IMR-90 (cell line): Measurements from ENCODE around the gene EPB41L3. TPM values are rescaled to one million over a fixed set of nuclear protein-coding genes. Genes with fewer than 3 reads are reported as not detected.

Source experiments
- ATAC-seq: fragments of 200-7000 bp; cut with Tn5 transposase; 2 replicates; pipeline ENCODE4 v1.9.1; 2020; ENCODE audit warnings: low read depth, mild to moderate bottlenecking, moderate library complexity
- BruUV-seq: library from RNA; stranded (reverse); fragments of 400-500 nt; replicated peaks from 2 replicates; lab custom pipeline; 2021; lab: Mats Ljungman, UMichigan
- CTCF ChIA-PET: fragments of 300-600 bp; formaldehyde crosslinking; extraction: SDS; loops from one replicate; lab custom pipeline; 2021; ENCODE audit warnings: antibody characterized with exemption; lab: Yijun Ruan, JAX
- POLR2A ChIA-PET: fragments of 300-600 bp; sonication (Branson Sonifier 250); formaldehyde crosslinking; loops from one replicate; lab custom pipeline; 2022; ENCODE audit warnings: antibody characterized with exemption; ENCODE audit not compliant: unreplicated experiment; lab: Charles Lee
- DNase-seq: peaks from one replicate; pipeline ENCODE4 v3.0.0; 2013
- H2AFZ ChIP-seq: replicated peaks from 2 replicates; pipeline ENCODE3; 2013; ENCODE audit warnings: low read length, mild to moderate bottlenecking; ENCODE audit not compliant: poor library complexity
- H2AK5ac ChIP-seq: 2 replicates; pipeline ENCODE4 v1.6.1; 2013; ENCODE audit warnings: low read depth, low read length, inconsistent platforms
- H2AK9ac ChIP-seq: replicated peaks from 2 replicates; pipeline ENCODE3; 2013; ENCODE audit warnings: mild to moderate bottlenecking, low read depth, low read length, moderate library complexity; ENCODE audit not compliant: poor library complexity
- H2BK120ac ChIP-seq: 2 replicates; pipeline ENCODE4 v1.6.1; 2013; ENCODE audit warnings: low read depth, low read length, inconsistent platforms
- H2BK15ac ChIP-seq: 3 replicates; pipeline ENCODE4 v1.6.1; 2013; ENCODE audit warnings: low read depth, low read length, inconsistent platforms
- H2BK20ac ChIP-seq: 2 replicates; pipeline ENCODE4 v1.6.1; 2013; ENCODE audit warnings: low read depth, mild to moderate bottlenecking, inconsistent platforms, low read length, moderate library complexity
- H2BK5ac ChIP-seq: 2 replicates; pipeline ENCODE4 v1.6.1; 2013; ENCODE audit warnings: mild to moderate bottlenecking, low read depth, low read length, inconsistent platforms; ENCODE audit not compliant: poor library complexity, severe bottlenecking
- H3K14ac ChIP-seq: replicated peaks from 2 replicates; pipeline ENCODE4 v1.6.1; 2013; ENCODE audit warnings: low read depth, low read length, inconsistent platforms
- H3K18ac ChIP-seq: 2 replicates; pipeline ENCODE4 v1.6.1; 2013; ENCODE audit warnings: low read depth, low read length, control low read depth
- H3K23ac ChIP-seq: 2 replicates; pipeline ENCODE4 v1.6.1; 2013; ENCODE audit warnings: low read depth, low read length, inconsistent platforms
- H3K27ac ChIP-seq: 2 replicates; pipeline ENCODE4 v1.5.1; 2013; ENCODE audit warnings: mild to moderate bottlenecking, control low read depth, low read length; ENCODE audit not compliant: insufficient read depth
- H3K27me3 ChIP-seq: 2 replicates; pipeline ENCODE4 v1.6.1; 2013; ENCODE audit warnings: low read length; ENCODE audit not compliant: control insufficient read depth, insufficient read depth
- H3K36me3 ChIP-seq: 2 replicates; pipeline ENCODE4 v1.6.1; 2013; ENCODE audit warnings: low read length, mixed read lengths; ENCODE audit not compliant: control insufficient read depth, insufficient read depth
- H3K4ac ChIP-seq: 2 replicates; pipeline ENCODE4 v1.6.1; 2013; ENCODE audit warnings: low read depth, low read length, inconsistent platforms
- H3K4me1 ChIP-seq: 2 replicates; pipeline ENCODE4 v1.6.1; 2013; ENCODE audit warnings: low read length, mixed read lengths; ENCODE audit not compliant: control insufficient read depth, insufficient read depth
- H3K4me2 ChIP-seq: 2 replicates; pipeline ENCODE4 v1.6.1; 2013; ENCODE audit warnings: low read depth, mild to moderate bottlenecking, control low read depth, low read length, moderate library complexity
- H3K4me3 ChIP-seq: 2 replicates; pipeline ENCODE4 v1.5.1; 2013; ENCODE audit warnings: low read depth, mild to moderate bottlenecking, control low read depth, low read length, moderate library complexity; ENCODE audit not compliant: insufficient read depth
- H3K56ac ChIP-seq: 2 replicates; pipeline ENCODE4 v1.6.1; 2013; ENCODE audit warnings: low read length, inconsistent platforms; ENCODE audit not compliant: insufficient read depth; ENCODE audit errors: extremely low read depth
- H3K79me1 ChIP-seq, 2 experiments: 2 replicates each; pipeline ENCODE4 v1.6.1; 2013; ENCODE audit warnings: low read length in 2 of 2, inconsistent platforms in 1 of 2, low read depth in 1 of 2
- H3K9ac ChIP-seq: 2 replicates; pipeline ENCODE4 v1.6.1; 2013; ENCODE audit warnings: low read depth, low read length, control low read depth
- H3K9me1 ChIP-seq: 2 replicates; pipeline ENCODE4 v1.6.1; 2013; ENCODE audit warnings: low read length, inconsistent platforms; ENCODE audit not compliant: insufficient read depth
- H3K9me3 ChIP-seq: 2 replicates; pipeline ENCODE4 v1.6.1; 2013; ENCODE audit warnings: low read length; ENCODE audit not compliant: control insufficient read depth, insufficient read depth
- H4K20me1 ChIP-seq: 2 replicates; pipeline ENCODE4 v1.6.1; 2013; ENCODE audit warnings: low read length, inconsistent platforms; ENCODE audit not compliant: insufficient read depth
- H4K5ac ChIP-seq: 2 replicates; pipeline ENCODE4 v1.6.1; 2013; ENCODE audit warnings: mild to moderate bottlenecking, low read depth, low read length, control low read depth
- H4K8ac ChIP-seq, 2 experiments: 2 replicates each; pipeline ENCODE4 v1.6.1; 2013; ENCODE audit warnings: low read depth in 2 of 2, low read length in 2 of 2, control low read depth in 1 of 2, inconsistent platforms in 1 of 2
- H4K91ac ChIP-seq: 2 replicates; pipeline ENCODE4 v1.6.1; 2013; ENCODE audit warnings: low read depth, low read length, inconsistent platforms; ENCODE audit not compliant: insufficient read depth
- BHLHE40 ChIP-seq: fragments of 150-350 bp; IDR thresholded peaks from 2 replicates; pipeline ENCODE4 v1.6.1; 2016; ENCODE audit warnings: mild to moderate bottlenecking, low read depth, low read length
- CEBPB ChIP-seq: IDR thresholded peaks from 2 replicates; pipeline ENCODE4 v1.6.1; 2012; ENCODE audit warnings: low read depth, low read length, improper control_type of control experiment
- CHD1 ChIP-seq: IDR thresholded peaks from 2 replicates; pipeline ENCODE4 v1.6.1; 2012; ENCODE audit warnings: low read depth, low read length, improper control_type of control experiment
- MAZ ChIP-seq: IDR thresholded peaks from 2 replicates; pipeline ENCODE4 v1.6.1; 2012; ENCODE audit warnings: low read depth, mild to moderate bottlenecking, low read length, improper control_type of control experiment, moderate library complexity, borderline replicate concordance
- RFX5 ChIP-seq: IDR thresholded peaks from 2 replicates; pipeline ENCODE4 v1.8.0; 2012; ENCODE audit warnings: low read depth, mild to moderate bottlenecking, low read length, moderate library complexity
- SMC3 ChIP-seq: fragments of 150-350 bp; IDR thresholded peaks from 2 replicates; pipeline ENCODE4 v1.6.1; 2016; ENCODE audit warnings: low read depth, mild to moderate bottlenecking, antibody characterized with exemption, low read length, moderate library complexity
- WGBS, 2 experiments: methylation state at CpG; one replicate each; pipeline versions ENCODE4 v1.1.5 to v1.1.7; 2013; ENCODE audit warnings: missing lambda C conversion rate in 2 of 2; ENCODE audit not compliant: insufficient read length in 1 of 2; ENCODE audit errors: extremely low coverage in 2 of 2; 5-methylcytosine and 5-hydroxymethylcytosine counted together
- dilution Hi-C: fragments of 300-500 bp; cut with HindIII; formaldehyde crosslinking; loops from one replicate; pipeline ENCODE4 v1.14.3; 2018; ENCODE audit warnings: low sequenced_read_pairs; ENCODE audit not compliant: unreplicated experiment
- in situ Hi-C: fragments of 300-500 bp; cut with MboI; formaldehyde crosslinking; loops from 3 replicates; pipeline ENCODE4 v1.14.3; 2019; ENCODE audit warnings: low sequenced_read_pairs, inconsistent platforms, mixed read lengths
- intact Hi-C: fragments of 100-400 bp; cut with micrococcal nuclease; formaldehyde crosslinking; loops from 2 replicates; pipeline ENCODE4 v1.10.0; 2022
- polyA plus RNA-seq, 3 experiments: library from polyadenylated mRNA; depleted of rRNA; stranded (reverse); fragments of >200 nt; gene quantifications; 2 replicates each; pipeline ENCODE4 v1.2.3, GENCODE V29; 2012; ENCODE audit warnings: low replicate concordance in 1 of 3
- total RNA-seq: library from RNA; depleted of rRNA; stranded (reverse); fragments of >200 nt; gene quantifications from 2 replicates; pipeline ENCODE4 v1.2.3, GENCODE V29; 2012
- TF ChIP-seq, protein P1 (sequence below): conservative IDR thresholded peaks from 2 replicates; pipeline ENCODE4 v1.5.1; 2012; ENCODE audit warnings: mild to moderate bottlenecking, low read depth, low read length, improper control_type of control experiment

The EPB41L3 gene
- total and polyA plus RNA-seq, 2 of the 4 experiments (the other 2 are of a cell fraction), result 36.6 to 70.3 TPM

DNA sequence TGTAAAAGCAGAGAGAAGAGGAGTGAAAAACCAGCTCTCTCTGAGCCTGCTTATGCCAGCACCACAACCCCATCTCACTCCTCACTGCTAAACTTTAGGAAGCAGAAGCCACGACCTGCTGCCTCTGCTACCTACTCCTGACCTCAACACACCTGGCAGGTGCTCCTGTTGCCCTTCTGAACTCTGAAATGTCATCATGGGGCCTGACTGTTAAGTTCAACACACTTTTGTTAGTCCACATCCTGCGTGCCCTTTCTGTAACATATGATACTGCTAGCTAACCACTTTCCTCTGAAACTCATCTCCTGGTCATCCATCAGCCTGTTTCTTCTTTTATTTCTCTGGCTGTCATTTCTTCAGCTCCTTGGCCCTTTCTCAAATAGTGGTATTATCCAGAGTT lies 118.1 kb downstream of the EPB41L3 start:
- H4K8ac ChIP-seq, result no peak overlapping the region
- no peak overlapping the region for H2BK120ac ChIP-seq
- no peak overlapping the region for H2BK5ac ChIP-seq
- H2AFZ ChIP-seq, result no peak overlapping the region
- H3K18ac ChIP-seq, result no peak overlapping the region
- dilution Hi-C loops, result no loop called here
- H4K91ac ChIP-seq, result no peak overlapping the region
- POLR2A ChIA-PET, result no interaction called here
- H2BK15ac ChIP-seq, result no peak overlapping the region
- no peak overlapping the region for H3K4ac ChIP-seq
- H3K23ac ChIP-seq, result no peak overlapping the region
- H3K79me1 ChIP-seq, result 0 out of 4 replicates have a peak, but pooled peaks cover 0 to 2% of the 10 kb centered on the region in 2 experiments
- WGBS, 2 experiments, result no CpG with 5 or more reads among the region's 2 CpGs
- H4K20me1 ChIP-seq, result no peaks in the 10 kb centered on the region
- CTCF ChIA-PET, result no interaction called here
- H2BK20ac ChIP-seq, result no peak overlapping the region
- H2AK9ac ChIP-seq, result no peak overlapping the region
- H3K4me3 ChIP-seq, result no peak overlapping the region
- H3K27ac ChIP-seq, result no peak overlapping the region
- H3K4me2 ChIP-seq, result no peak overlapping the region
- H3K14ac ChIP-seq, result no peak overlapping the region
- no TSS peak for BruUV-seq
- in situ Hi-C loops, result no loop called here
- H3K9me1 ChIP-seq, result no peaks in the 10 kb centered on the region
- DNase-seq (no peak), ATAC-seq (no peak)
- no peaks in the 10 kb centered on the region for H3K9me3 ChIP-seq
- H3K36me3 ChIP-seq, result 0 out of 2 replicates have a peak, but pooled peaks cover 1% of the 10 kb centered on the region
- H3K56ac ChIP-seq, result no peak overlapping the region
- intact Hi-C loops, result loop anchor here (1.0 to 10.0 kb wide), 2 partner anchors 121 to 419 kb away; no protein-coding TSS in a partner anchor
- no peaks in the 10 kb centered on the region for H3K27me3 ChIP-seq
- H3K4me1 ChIP-seq, result no peaks in the 10 kb centered on the region
- TF ChIP-seq, protein P1, sequence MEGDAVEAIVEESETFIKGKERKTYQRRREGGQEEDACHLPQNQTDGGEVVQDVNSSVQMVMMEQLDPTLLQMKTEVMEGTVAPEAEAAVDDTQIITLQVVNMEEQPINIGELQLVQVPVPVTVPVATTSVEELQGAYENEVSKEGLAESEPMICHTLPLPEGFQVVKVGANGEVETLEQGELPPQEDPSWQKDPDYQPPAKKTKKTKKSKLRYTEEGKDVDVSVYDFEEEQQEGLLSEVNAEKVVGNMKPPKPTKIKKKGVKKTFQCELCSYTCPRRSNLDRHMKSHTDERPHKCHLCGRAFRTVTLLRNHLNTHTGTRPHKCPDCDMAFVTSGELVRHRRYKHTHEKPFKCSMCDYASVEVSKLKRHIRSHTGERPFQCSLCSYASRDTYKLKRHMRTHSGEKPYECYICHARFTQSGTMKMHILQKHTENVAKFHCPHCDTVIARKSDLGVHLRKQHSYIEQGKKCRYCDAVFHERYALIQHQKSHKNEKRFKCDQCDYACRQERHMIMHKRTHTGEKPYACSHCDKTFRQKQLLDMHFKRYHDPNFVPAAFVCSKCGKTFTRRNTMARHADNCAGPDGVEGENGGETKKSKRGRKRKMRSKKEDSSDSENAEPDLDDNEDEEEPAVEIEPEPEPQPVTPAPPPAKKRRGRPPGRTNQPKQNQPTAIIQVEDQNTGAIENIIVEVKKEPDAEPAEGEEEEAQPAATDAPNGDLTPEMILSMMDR, result no peak
- TF ChIP-seq CHD1 (no peak), CEBPB (no peak), SMC3 (no peak), RFX5 (no peak), BHLHE40 (no peak), MAZ (no peak)
- H4K5ac ChIP-seq, result no peak overlapping the region
- H2AK5ac ChIP-seq, result no peak overlapping the region
- no peak overlapping the region for H3K9ac ChIP-seq
